KMS-11 (cell line): Measurements from ENCODE around the gene MUS81.
"Not testable (repeated sequence)": the region's sequence is repeated elsewhere in the genome, so short reads cannot be mapped to it uniquely, and the experiment has no call there.

Experiments
- H2AFZ ChIP-seq: fragments of 200-600 bp; sonication (generic); 2 replicates; pipeline ENCODE4 v1.6.1; 2016; ENCODE audit warnings: antibody characterized with exemption, mixed run types, low read depth
- H3K27ac ChIP-seq: fragments of 200-600 bp; sonication (generic); 2 replicates; pipeline ENCODE4 v1.6.1; 2016; ENCODE audit warnings: mild to moderate bottlenecking, mixed run types
- H3K27me3 ChIP-seq: fragments of 200-600 bp; sonication (generic); 2 replicates; pipeline ENCODE4 v1.6.1; 2017; ENCODE audit warnings: mild to moderate bottlenecking, low read depth, mixed run types, moderate library complexity; ENCODE audit not compliant: insufficient read depth
- H3K36me3 ChIP-seq: fragments of 200-600 bp; sonication (generic); 2 replicates; pipeline ENCODE4 v1.6.1; 2017; ENCODE audit warnings: mild to moderate bottlenecking, mixed run types; ENCODE audit not compliant: insufficient read depth
- H3K4me1 ChIP-seq: fragments of 200-600 bp; sonication (generic); 2 replicates; pipeline ENCODE4 v1.6.1; 2016; ENCODE audit warnings: mild to moderate bottlenecking, low read depth, mixed run types; ENCODE audit not compliant: poor library complexity, severe bottlenecking
- H3K4me2 ChIP-seq: fragments of 200-600 bp; sonication (generic); 2 replicates; pipeline ENCODE4 v1.7.0; 2016; ENCODE audit warnings: mild to moderate bottlenecking, mixed run types
- H3K4me3 ChIP-seq: fragments of 200-600 bp; sonication (generic); IDR thresholded peaks from 2 replicates; pipeline ENCODE4 v1.6.1; 2017; ENCODE audit warnings: low read depth, low read length, mixed read lengths; ENCODE audit not compliant: insufficient read depth
- H3K79me2 ChIP-seq: fragments of 200-600 bp; sonication (generic); 2 replicates; pipeline ENCODE4 v1.6.1; 2016; ENCODE audit warnings: low read depth, mixed run types; ENCODE audit not compliant: insufficient read depth
- H3K9ac ChIP-seq: fragments of 200-600 bp; sonication (generic); 2 replicates; pipeline ENCODE4 v1.6.1; 2016; ENCODE audit warnings: mild to moderate bottlenecking, mixed run types
- H4K20me1 ChIP-seq: fragments of 200-600 bp; sonication (generic); 2 replicates; pipeline ENCODE4 v1.6.1; 2016; ENCODE audit warnings: mild to moderate bottlenecking, mixed run types; ENCODE audit not compliant: insufficient read depth
- TF ChIP-seq, protein P1 (sequence below): fragments of 200-600 bp; sonication (generic); conservative IDR thresholded peaks from 2 replicates; pipeline ENCODE4 v1.6.1; 2017; ENCODE audit warnings: low read depth, mild to moderate bottlenecking, antibody characterized with exemption, low read length, moderate library complexity, mixed read lengths

MUS81 gene

DNA sequence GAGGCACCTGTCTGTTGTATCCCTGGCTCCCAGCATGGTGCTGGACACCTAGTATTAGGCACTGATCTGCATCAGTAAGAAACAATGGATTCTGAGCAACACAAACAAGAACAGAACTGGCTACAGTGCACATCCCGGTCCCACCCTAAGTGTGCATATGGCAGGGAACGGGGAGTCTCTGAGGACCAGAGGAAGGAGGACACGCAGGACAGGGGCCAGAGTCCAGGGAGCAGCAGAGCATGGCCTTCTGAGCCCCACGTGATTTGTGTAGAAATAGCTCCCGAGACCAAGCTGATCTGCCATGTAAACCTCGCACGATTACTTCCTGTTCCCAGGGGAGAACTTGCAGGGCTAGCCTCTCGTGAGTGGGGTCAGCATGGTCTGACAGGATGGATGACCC is 39.1 kb upstream of the MUS81 start:
- Histone ChIP-seq H3K9ac (no peak overlapping the region), H3K27me3 (no peaks in the 10 kb centered on the region), H3K36me3 (no peaks in the 10 kb centered on the region), H3K4me1 (peaks cover 17% of the 10 kb centered on the region), H2AFZ (no peak overlapping the region), H3K27ac (no peak overlapping the region), H4K20me1 (no peaks in the 10 kb centered on the region), H3K4me2 (no peak overlapping the region), H3K79me2 (no peaks in the 10 kb centered on the region), H3K4me3 (no peak overlapping the region)
- TF ChIP-seq, protein P1, sequence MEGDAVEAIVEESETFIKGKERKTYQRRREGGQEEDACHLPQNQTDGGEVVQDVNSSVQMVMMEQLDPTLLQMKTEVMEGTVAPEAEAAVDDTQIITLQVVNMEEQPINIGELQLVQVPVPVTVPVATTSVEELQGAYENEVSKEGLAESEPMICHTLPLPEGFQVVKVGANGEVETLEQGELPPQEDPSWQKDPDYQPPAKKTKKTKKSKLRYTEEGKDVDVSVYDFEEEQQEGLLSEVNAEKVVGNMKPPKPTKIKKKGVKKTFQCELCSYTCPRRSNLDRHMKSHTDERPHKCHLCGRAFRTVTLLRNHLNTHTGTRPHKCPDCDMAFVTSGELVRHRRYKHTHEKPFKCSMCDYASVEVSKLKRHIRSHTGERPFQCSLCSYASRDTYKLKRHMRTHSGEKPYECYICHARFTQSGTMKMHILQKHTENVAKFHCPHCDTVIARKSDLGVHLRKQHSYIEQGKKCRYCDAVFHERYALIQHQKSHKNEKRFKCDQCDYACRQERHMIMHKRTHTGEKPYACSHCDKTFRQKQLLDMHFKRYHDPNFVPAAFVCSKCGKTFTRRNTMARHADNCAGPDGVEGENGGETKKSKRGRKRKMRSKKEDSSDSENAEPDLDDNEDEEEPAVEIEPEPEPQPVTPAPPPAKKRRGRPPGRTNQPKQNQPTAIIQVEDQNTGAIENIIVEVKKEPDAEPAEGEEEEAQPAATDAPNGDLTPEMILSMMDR: no peak

DNA sequence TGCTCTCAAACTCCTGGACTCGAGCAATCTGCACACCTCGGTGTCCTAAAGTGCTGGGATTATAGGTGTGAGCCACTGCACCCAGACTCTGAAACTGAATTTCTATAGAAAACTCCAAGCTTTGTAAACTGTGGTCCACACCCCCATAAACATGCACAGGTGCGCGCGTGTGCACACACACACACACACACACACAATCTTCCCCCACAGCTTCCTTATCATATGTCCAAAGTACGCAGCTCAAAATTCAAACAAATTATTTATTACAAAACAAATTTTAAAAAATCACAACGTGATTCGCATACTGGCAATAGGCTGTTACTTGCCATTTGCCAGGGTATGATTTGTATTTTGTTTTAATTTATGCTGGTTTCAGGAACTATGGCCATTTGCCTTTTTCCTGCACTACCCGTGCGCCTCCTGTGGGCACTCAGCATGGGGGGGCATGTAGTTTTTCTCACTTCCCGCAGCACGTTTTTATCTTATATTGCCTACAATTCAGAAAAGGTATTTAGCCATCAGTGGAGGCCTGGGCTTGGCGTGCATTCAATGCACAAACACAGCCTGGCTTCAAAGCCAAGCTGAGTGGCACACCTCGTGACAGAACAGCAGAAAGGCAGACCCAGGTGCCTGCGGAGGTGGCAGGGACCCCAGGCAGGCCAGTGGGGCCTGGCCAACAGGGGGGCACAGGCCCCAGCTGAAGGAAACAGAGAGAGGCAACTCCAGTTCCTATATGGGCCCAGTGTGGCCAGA is 37.3 kb upstream of the MUS81 start:
- Histone ChIP-seq H3K79me2 (no peaks in the 10 kb centered on the region), H4K20me1 (no peaks in the 10 kb centered on the region), H3K9ac (no peak overlapping the region), H3K36me3 (no peaks in the 10 kb centered on the region), H3K27ac (no peak overlapping the region), H3K27me3 (no peaks in the 10 kb centered on the region), H3K4me1 (peaks cover 6% of the 10 kb centered on the region), H3K4me3 (no peak overlapping the region), H3K4me2 (no peak overlapping the region), H2AFZ (no peak overlapping the region)
- TF ChIP-seq, protein P1: no peak

DNA sequence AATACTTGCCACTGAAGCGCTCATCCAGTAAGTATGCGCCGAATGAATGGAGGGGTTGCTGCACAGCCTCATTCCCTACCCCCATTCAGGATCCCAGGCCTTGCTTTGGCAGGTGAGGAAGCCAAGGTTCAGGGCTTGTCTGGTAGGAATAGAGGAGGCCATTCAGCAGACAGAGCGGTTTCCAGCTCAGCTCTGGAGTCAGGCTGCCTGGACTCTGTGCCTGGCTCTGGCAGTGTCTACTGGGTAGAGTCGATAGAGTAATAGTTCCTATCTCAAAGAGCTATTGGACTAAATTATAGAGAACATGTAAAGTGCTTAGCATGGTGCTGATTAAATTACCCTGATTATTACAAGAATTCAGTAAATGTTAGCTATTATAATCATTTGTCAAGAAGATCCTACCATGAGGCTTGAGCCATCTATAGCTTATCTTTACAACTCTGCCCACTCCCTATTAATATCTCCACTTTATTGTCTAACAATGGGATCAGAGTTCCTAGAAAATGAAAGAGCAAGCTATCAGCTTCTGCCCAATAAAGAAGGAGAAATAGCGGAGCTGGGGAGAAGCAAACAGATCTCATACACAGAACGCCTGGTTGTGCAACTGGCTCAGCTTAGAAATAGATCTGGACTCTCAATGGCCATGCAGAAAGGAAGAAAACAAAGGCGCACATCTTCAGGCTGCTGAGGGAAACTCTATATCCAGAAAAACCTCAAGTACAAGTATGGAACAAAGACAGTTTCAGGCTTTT is 33.1 kb upstream of the MUS81 start:
- Histone ChIP-seq H3K79me2 (no peaks in the 10 kb centered on the region), H3K27me3 (peaks cover 16% of the 10 kb centered on the region), H4K20me1 (no peaks in the 10 kb centered on the region), H3K4me2 (no peak overlapping the region), H3K4me1 (no peaks in the 10 kb centered on the region), H3K27ac (no peak overlapping the region), H3K9ac (no peak overlapping the region), H3K36me3 (no peaks in the 10 kb centered on the region), H2AFZ (no peak overlapping the region), H3K4me3 (no peak overlapping the region)
- TF ChIP-seq, protein P1: no peak

DNA sequence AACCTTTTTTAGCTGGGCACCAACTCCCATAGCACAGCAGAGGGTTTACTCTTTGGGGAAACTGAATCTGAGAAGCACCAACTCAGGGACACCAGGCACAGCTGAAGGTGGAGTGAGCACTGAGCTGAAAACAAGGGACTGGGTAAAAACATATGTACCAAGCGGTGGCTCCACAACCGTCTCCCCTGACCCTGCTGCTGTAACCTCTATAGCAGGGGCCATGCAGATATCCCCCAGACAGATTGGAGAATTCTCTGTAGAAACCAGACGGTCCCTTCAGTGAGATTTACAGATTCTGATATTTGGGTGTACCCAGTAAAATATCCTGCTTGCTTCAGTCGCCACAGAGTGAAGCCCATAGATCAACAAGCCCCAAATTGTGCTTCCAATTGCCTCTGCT is 30.8 kb upstream of the MUS81 start:
- peaks cover 16% of the 10 kb centered on the region for H3K27me3 ChIP-seq
- no peak overlapping the region for H3K27ac ChIP-seq
- H3K4me1 ChIP-seq: peaks cover 3% of the 10 kb centered on the region
- no peak overlapping the region for H3K4me3 ChIP-seq
- H3K9ac ChIP-seq: no peak overlapping the region
- no peaks in the 10 kb centered on the region for H3K79me2 ChIP-seq
- no peak overlapping the region for H2AFZ ChIP-seq
- H3K4me2 ChIP-seq: no peak overlapping the region
- H4K20me1 ChIP-seq: no peaks in the 10 kb centered on the region
- no peaks in the 10 kb centered on the region for H3K36me3 ChIP-seq
- TF ChIP-seq, protein P1: no peak

DNA sequence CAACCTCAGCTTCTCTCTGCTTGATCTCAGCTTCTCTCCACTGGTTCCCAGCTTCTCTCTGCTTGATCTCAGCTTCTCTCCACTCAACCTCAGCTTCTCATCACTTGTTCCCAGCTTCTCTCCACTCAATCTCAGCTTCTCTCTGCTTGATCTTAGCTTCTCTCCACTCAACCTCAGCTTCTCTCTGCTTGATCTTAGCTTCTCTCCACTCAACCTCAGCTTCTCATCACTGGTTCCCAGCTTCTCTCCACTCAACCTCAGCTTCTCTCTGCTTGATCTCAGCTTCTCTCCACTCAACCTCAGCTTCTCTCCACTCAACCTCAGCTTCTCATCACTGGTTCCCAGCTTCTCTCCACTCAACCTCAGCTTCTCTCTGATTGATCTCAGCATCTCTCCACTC is 28.0 kb upstream of the MUS81 start:
- H3K79me2 ChIP-seq, H3K4me1 ChIP-seq, H4K20me1 ChIP-seq, H3K27ac ChIP-seq, H3K36me3 ChIP-seq, H2AFZ ChIP-seq, H3K4me3 ChIP-seq, H3K9ac ChIP-seq, H3K4me2 ChIP-seq: not testable (repeated sequence)
- H3K27me3 ChIP-seq: peaks cover 16% of the 10 kb centered on the region
